Subcutaneous abdominal adipose tissue (tissue), 5 donors: ENCODE results near the gene DOCK7.
"Not testable (repeated sequence)": the region's sequence is repeated elsewhere in the genome, so short reads cannot be mapped to it uniquely, and the experiment has no call there.

ENCODE experiments used
- H3K27ac ChIP-seq: one replicate; pipeline ENCODE4 v1.7.0; 2013; ENCODE audit warnings: low read depth, mild to moderate bottlenecking, inconsistent platforms, low read length, moderate library complexity
- H3K27me3 ChIP-seq, 5 donors: one replicate each; pipeline ENCODE4 v1.7.0; 2013; ENCODE audit warnings: low read length in 5 of 5, inconsistent platforms in 1 of 5; ENCODE audit not compliant: control insufficient read depth in 5 of 5, insufficient read depth in 4 of 5
- H3K36me3 ChIP-seq, 5 donors: one replicate each; pipeline ENCODE4 v1.7.0; 2013; ENCODE audit warnings: low read length in 5 of 5; ENCODE audit not compliant: control insufficient read depth in 5 of 5, insufficient read depth in 5 of 5
- H3K4me1 ChIP-seq, 5 donors: one replicate each; pipeline ENCODE4 v1.7.0; 2013; ENCODE audit warnings: low read length in 5 of 5, mild to moderate bottlenecking in 3 of 5, moderate library complexity in 1 of 5; ENCODE audit not compliant: control insufficient read depth in 5 of 5, insufficient read depth in 5 of 5
- H3K4me3 ChIP-seq, 5 donors: one replicate each; pipeline ENCODE4 v1.7.0; 2013; ENCODE audit warnings: low read length in 5 of 5, low read depth in 1 of 5
- H3K9ac ChIP-seq, 5 donors: one replicate each; pipeline ENCODE4 v1.7.0; 2013; ENCODE audit warnings: low read length in 5 of 5, mild to moderate bottlenecking in 4 of 5, moderate library complexity in 3 of 5
- H3K9me3 ChIP-seq, 5 donors: one replicate each; pipeline ENCODE4 v1.7.0; 2013; ENCODE audit warnings: low read length in 5 of 5; ENCODE audit not compliant: control insufficient read depth in 5 of 5
- donor health status: healthy.
- donor health status: healthy.
- donor health status: healthy.
- donor health status: healthy.
- donor health status: healthy.

Gene DOCK7

DNA sequence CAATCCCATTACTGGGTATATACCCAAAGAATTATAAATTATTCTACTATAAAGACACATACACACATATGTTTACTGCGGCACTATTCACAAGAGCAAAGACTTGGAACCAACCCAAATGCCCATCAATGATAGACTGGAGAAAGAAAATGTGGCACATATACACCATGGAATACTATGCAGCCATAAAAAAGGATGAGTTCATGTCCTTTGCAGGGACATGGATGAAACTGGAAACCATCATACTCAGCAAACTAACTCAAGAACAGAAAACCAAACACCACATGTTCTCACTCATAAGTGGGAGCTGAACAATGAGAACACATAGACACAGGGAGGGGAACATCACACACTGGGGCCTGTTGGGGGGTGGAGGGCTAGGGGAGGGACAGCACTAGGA, 121.0 kb downstream of the DOCK7 start:
- H3K4me1 ChIP-seq, H3K4me3 ChIP-seq, H3K27me3 ChIP-seq, H3K9ac ChIP-seq, H3K9me3 ChIP-seq, H3K36me3 ChIP-seq, H3K27ac ChIP-seq: not testable (repeated sequence)

DNA sequence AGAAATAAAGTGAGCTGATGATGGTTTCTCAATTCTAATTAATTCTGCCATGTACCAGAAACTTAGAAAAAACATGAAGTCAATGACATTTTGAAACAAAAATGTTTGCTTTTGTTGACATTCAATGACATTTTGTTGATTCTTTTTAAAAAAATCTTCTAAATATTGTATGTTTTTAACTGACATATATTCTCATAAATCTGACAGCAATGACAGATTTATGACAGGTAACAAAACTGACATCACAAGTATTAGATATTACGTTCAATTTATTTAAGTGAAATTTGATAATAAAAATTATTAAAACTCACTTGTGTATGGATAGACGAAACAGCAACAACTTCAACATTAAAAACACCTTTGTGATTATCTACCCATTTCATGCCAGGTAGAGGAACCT, 126.9 kb downstream of the DOCK7 start:
- H3K27ac ChIP-seq: no peak overlapping the region
- no peak overlapping the region for H3K9ac ChIP-seq
- H3K27me3 ChIP-seq: no peaks in the 10 kb centered on the region
- H3K4me1 ChIP-seq: no peaks in the 10 kb centered on the region
- no peak overlapping the region for H3K4me3 ChIP-seq
- H3K9me3 ChIP-seq: no peaks in the 10 kb centered on the region
- H3K36me3 ChIP-seq: peaks cover 0 to 29% (median 12%) of the 10 kb centered on the region in 5 donors

DNA sequence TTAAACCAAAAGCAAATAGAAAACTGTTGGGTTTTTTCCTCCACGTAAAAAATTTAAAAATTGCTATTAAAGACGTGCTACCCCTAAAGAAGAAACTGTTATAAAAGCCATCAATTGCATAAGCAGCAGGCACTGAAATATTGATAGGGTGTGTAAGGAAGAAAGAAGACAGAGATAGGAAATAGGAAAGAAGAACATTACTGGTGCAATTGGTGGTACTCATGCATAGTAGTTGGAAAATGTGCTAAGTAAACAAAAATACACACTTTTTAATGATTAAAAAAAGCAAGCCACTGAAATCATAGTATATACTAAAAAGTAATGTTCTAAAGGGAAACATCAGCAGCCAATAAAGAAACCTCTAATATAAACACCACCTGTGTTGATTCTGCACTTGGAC, 143.6 kb downstream of the DOCK7 start:
- Histone ChIP-seq H3K36me3 (peaks cover 3 to 17% (median 9%) of the 10 kb centered on the region in 5 donors), H3K27ac (no peak overlapping the region), H3K4me1 (no peaks in the 10 kb centered on the region), H3K9me3 (no peaks in the 10 kb centered on the region), H3K9ac (no peak overlapping the region), H3K4me3 (no peak overlapping the region), H3K27me3 (no peaks in the 10 kb centered on the region)

DNA sequence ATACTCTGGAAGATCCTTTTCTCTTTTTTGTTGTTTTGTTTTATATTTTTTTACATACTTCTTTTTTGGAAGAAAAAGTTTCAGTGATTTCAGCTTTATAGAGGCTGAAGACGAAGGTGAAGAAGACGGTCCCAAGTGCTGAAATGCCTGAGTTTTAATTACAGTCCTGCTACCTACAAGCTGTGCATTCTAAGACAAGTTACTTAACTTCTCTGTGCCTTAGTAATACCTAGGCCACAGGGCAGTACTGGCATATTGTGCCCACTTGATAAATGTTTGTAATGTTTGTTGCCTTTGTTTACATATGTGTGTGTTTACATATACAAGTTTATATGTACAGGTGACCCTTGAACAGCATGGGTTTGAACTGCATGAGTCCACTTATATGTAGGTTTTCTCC, 147.1 kb downstream of the DOCK7 start:
- Histone ChIP-seq H3K9me3 (no peaks in the 10 kb centered on the region), H3K36me3 (peaks cover 12 to 40% (median 26%) of the 10 kb centered on the region in 5 donors), H3K27ac (no peak overlapping the region), H3K4me1 (no peaks in the 10 kb centered on the region), H3K4me3 (no peak overlapping the region), H3K9ac (no peak overlapping the region), H3K27me3 (no peaks in the 10 kb centered on the region)

DNA sequence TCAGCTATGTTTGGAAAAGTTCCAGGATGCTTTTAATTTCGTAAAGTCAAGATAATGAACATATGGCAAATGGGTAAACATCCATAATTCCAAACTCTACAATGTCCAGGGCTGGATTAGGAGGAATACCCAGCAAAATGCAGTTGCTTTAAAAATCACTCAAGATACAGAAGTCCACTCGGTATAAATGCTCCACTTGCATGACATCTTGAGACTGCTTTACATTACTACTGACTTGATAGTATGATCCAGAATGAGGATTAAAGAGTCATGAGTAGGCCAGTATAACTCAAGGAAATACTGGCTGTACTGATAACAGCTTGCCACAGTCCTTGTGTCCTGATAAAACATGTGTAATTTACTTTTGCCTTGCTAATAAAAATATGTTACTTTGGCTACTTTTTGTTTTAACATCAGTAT, 149.1 kb downstream of the DOCK7 start:
- Histone ChIP-seq H3K9ac (no peak overlapping the region), H3K9me3 (no peaks in the 10 kb centered on the region), H3K4me3 (no peak overlapping the region), H3K27me3 (no peaks in the 10 kb centered on the region), H3K4me1 (no peaks in the 10 kb centered on the region), H3K36me3 (peaks cover 12 to 50% (median 32%) of the 10 kb centered on the region in 5 donors), H3K27ac (no peak overlapping the region)

DNA sequence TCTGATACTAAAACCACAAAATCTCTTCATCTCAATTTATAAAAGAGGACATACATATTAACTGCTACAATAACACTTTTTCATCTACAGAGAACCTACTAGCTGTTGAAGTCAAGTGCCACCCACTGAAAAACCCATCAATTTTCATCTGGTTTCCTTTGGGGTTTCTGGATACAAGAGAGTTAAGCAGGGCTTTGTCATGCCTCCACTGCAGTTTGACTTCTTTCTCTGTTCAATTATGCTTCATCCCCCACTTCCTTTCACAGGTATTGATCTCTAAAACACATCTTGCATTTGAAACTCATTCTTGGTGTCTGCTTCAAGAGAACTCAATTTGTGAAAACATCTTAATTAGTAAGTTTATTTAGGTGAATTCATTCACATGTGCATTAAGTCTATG, 151.3 kb downstream of the DOCK7 start:
- H3K4me1 ChIP-seq: no peaks in the 10 kb centered on the region
- H3K4me3 ChIP-seq: no peak overlapping the region
- H3K9me3 ChIP-seq: no peaks in the 10 kb centered on the region
- peaks cover 17 to 49% (median 37%) of the 10 kb centered on the region in 5 donors for H3K36me3 ChIP-seq
- no peaks in the 10 kb centered on the region for H3K27me3 ChIP-seq
- H3K27ac ChIP-seq: no peak overlapping the region
- H3K9ac ChIP-seq: no peak overlapping the region

DNA sequence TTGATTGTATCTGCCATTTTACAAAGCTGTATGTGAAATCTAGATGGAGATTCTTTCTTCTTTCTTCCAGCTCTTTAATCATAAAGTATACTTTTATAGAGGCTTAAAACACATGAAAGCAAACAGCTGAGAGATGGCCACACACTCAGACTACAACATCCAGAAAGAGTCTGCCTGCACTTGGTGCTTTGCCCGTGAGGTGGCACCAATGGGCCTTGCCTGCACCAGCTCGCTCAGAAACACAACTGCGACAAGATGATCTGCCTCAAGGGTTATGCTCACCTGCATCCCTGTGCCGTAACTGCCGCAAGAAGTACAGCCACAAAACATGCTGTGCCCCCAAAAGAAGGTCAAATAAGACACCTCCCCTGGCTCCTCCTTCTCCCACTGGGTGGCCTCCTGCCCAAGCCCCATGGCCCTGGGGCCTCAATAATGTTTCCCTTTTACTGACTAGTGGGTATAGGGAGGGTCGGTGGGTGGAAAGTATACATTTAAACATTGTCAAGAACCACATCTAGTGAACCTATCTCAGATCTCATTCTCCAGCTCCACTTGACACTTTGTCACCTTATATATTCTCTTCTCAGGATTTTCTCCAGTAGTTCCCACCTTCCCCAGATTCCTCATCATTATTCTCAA, 157.6 kb downstream of the DOCK7 start:
- Histone ChIP-seq H3K9me3 (no peaks in the 10 kb centered on the region), H3K9ac (no peak overlapping the region), H3K27ac (no peak overlapping the region), H3K27me3 (no peaks in the 10 kb centered on the region), H3K4me3 (no peak overlapping the region), H3K36me3 (peaks cover 6 to 24% (median 16%) of the 10 kb centered on the region in 5 donors), H3K4me1 (no peaks in the 10 kb centered on the region)

DNA sequence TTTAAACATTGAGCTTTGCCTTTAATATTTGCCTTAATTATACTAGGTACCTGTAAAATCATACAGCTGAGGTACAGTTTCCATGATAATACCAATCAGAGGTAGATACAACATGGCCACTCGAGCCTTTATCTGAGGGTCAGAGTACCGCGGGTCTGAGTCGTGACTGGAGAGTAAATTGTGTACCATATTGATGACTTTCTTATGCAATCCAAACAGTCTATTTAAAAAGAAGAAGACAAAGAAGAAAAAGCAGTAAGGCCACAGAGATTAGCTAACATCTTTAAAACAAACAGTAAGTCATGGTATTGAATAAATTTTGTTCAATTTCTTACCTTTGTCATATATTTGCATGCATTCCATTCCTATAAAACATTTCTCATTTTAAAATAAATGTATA, 159.0 kb downstream of the DOCK7 start:
- H3K36me3 ChIP-seq: peaks cover 6 to 24% (median 12%) of the 10 kb centered on the region in 5 donors
- no peak overlapping the region for H3K4me3 ChIP-seq
- H3K27ac ChIP-seq: no peak overlapping the region
- H3K4me1 ChIP-seq: no peaks in the 10 kb centered on the region
- H3K27me3 ChIP-seq: no peaks in the 10 kb centered on the region
- H3K9me3 ChIP-seq: no peaks in the 10 kb centered on the region
- no peak overlapping the region for H3K9ac ChIP-seq

DNA sequence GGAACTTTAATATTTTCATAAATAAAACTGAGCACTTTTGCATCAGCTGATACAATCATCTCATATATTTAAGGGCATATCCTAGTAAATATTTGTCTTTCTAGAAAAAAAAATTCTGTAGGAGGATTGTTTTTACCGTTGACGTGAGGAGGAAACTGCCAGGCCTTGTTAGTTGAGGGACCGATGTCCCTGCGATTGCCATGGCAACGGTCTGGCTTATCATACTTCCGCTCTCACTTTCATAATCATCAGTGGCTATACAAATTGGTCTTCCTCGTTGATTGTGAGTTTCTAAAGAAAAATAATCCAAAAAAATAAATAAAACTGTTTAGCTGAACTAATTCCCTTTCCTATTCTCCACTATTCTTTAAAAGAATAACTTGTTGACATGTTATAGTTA, 160.2 kb downstream of the DOCK7 start:
- H3K36me3 ChIP-seq: peaks cover 3 to 24% (median 6%) of the 10 kb centered on the region in 5 donors
- no peak overlapping the region for H3K27ac ChIP-seq
- no peaks in the 10 kb centered on the region for H3K27me3 ChIP-seq
- no peaks in the 10 kb centered on the region for H3K9me3 ChIP-seq
- H3K4me3 ChIP-seq: no peak overlapping the region
- H3K4me1 ChIP-seq: no peaks in the 10 kb centered on the region
- no peak overlapping the region for H3K9ac ChIP-seq

DNA sequence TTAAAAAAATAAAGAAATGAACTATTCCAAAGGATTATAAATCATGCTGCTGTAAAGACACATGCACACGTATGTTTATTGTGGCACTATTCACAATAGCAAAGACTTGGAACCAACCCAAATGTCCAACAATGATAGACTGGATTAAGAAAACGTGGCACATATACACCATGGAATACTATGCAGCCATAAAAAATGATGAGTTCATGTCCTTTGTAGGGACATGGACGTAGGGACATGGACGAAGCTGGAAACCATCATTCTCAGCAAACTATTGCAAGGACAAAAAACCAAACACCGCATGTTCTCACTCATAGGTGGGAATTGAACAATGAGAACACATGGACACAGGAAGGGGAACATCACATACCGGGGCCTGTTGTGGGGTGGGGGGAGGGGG, 160.8 kb downstream of the DOCK7 start:
- H3K27ac ChIP-seq, H3K9me3 ChIP-seq, H3K27me3 ChIP-seq, H3K9ac ChIP-seq, H3K4me3 ChIP-seq, H3K4me1 ChIP-seq: not testable (repeated sequence)
- H3K36me3 ChIP-seq: peaks cover under 1 to 20% (median under 1%) of the 10 kb centered on the region in 5 donors
